ENCODE measurements around the gene TMEM198. TPM values are rescaled to one million over a fixed set of nuclear protein-coding genes. Genes with fewer than 3 reads are reported as not detected.

TMEM198 gene, protein sequence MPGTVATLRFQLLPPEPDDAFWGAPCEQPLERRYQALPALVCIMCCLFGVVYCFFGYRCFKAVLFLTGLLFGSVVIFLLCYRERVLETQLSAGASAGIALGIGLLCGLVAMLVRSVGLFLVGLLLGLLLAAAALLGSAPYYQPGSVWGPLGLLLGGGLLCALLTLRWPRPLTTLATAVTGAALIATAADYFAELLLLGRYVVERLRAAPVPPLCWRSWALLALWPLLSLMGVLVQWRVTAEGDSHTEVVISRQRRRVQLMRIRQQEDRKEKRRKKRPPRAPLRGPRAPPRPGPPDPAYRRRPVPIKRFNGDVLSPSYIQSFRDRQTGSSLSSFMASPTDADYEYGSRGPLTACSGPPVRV
- 7.1 and 7.6 TPM in 2 replicates for total RNA-seq

- TF ChIP-seq, protein P1, sequence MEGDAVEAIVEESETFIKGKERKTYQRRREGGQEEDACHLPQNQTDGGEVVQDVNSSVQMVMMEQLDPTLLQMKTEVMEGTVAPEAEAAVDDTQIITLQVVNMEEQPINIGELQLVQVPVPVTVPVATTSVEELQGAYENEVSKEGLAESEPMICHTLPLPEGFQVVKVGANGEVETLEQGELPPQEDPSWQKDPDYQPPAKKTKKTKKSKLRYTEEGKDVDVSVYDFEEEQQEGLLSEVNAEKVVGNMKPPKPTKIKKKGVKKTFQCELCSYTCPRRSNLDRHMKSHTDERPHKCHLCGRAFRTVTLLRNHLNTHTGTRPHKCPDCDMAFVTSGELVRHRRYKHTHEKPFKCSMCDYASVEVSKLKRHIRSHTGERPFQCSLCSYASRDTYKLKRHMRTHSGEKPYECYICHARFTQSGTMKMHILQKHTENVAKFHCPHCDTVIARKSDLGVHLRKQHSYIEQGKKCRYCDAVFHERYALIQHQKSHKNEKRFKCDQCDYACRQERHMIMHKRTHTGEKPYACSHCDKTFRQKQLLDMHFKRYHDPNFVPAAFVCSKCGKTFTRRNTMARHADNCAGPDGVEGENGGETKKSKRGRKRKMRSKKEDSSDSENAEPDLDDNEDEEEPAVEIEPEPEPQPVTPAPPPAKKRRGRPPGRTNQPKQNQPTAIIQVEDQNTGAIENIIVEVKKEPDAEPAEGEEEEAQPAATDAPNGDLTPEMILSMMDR (IDR thresholded peaks at IDR 0.05; ENCODE audit: insufficient read depth, low read length, poor library complexity, severe bottlenecking) = no peak
- DNase-seq (ENCODE audit: low read depth) = peak; percentile 87
- no peaks in the 10 kb centered on the region for H3K27me3 ChIP-seq (ENCODE audit: control insufficient read depth, insufficient read depth, low read length)
- H3K36me3 ChIP-seq (ENCODE audit: control insufficient read depth, insufficient read depth, low read length) = peaks cover 5% of the 10 kb centered on the region
- H3K4me3 ChIP-seq (ENCODE audit: low read depth, low read length) = peak within 1 kb of the TSS; percentile 78
Observed at GRCh38 chr2:219543596-219544358, at the start of gene TMEM198, which contains the start of gene CHPF. TMEM198 (plus strand) TSS chr2:219544028; CDS start chr2:219544728, 700 bp downstream. CHPF (minus strand) TSS chr2:219543809; CDS start chr2:219543538, 271 bp downstream.

DNA sequence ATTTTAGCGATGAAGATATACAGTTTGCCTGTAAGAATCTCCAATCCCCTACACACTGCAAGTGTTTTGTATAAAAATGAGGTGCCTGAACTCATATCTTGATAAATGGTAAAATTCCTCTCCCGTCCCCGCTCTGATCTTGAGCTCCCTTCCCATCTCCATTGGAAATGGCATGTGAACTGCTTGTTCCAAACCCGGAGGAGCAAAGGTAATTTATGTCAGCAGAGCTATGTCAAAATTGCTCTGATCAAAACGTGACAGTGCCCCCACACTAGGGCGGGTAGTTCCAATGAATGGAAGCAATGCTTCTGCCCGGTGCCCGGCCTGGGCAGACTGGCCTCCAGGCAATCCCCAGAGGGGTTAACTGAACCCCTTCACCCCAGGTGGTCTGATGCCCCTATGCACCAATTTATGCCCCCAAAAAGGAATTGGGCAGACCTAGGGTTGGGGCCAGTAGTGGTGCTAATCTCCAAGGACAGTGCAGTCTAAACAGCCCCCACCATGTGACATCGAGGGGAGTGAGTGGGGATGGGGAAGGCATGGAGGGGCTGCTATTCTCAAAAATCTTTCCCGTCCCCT lies 48.8 kb upstream of the TMEM198 start:
- Histone ChIP-seq H3K4me3 (ENCODE audit: low read depth, low read length) (no peak overlapping the region), H3K27me3 (ENCODE audit: control insufficient read depth, insufficient read depth, low read length) (peaks cover 69% of the 10 kb centered on the region), H3K36me3 (ENCODE audit: control insufficient read depth, insufficient read depth, low read length) (no peaks in the 10 kb centered on the region)
- TF ChIP-seq, protein P1 (IDR thresholded peaks at IDR 0.05; ENCODE audit: insufficient read depth, low read length, poor library complexity, severe bottlenecking) = no peak
- DNase-seq (ENCODE audit: low read depth) = no peak

DNA sequence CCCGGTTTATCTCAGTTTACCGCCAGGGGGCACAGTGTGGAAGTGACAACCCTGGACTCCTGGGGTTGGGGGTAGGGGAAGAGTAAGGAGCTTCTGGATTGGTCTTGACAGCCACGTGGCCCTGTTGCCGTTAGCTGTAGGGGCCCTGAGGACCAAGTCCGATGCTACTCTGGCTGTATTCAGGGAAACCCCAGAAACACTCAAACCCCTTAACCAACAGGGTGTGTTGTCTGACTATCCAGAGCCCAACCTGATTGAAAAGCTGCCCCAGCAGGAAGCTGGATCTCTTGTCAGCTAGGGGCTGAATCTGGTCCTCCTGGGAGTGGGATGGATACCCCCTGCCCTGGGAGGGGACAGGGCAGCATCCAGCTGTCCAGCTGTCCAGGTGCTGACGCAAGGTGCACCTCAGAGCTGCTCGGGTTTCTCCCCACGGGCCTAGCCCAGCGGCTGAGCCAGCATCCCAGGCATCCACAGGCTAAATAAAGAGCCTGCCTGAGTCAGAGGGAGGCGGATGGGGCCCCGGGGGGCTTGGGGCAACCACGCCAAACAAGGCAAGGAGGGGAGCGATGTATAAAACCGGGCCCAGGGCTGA lies 48.2 kb upstream of the TMEM198 start:
- DNase-seq (ENCODE audit: low read depth) = no peak
- peaks cover 67% of the 10 kb centered on the region for H3K27me3 ChIP-seq (ENCODE audit: control insufficient read depth, insufficient read depth, low read length)
- TF ChIP-seq, protein P1 (IDR thresholded peaks at IDR 0.05; ENCODE audit: insufficient read depth, low read length, poor library complexity, severe bottlenecking) = peak; percentile 72
- H3K4me3 ChIP-seq (ENCODE audit: low read depth, low read length) = no peak overlapping the region
- H3K36me3 ChIP-seq (ENCODE audit: control insufficient read depth, insufficient read depth, low read length) = no peaks in the 10 kb centered on the region

DNA sequence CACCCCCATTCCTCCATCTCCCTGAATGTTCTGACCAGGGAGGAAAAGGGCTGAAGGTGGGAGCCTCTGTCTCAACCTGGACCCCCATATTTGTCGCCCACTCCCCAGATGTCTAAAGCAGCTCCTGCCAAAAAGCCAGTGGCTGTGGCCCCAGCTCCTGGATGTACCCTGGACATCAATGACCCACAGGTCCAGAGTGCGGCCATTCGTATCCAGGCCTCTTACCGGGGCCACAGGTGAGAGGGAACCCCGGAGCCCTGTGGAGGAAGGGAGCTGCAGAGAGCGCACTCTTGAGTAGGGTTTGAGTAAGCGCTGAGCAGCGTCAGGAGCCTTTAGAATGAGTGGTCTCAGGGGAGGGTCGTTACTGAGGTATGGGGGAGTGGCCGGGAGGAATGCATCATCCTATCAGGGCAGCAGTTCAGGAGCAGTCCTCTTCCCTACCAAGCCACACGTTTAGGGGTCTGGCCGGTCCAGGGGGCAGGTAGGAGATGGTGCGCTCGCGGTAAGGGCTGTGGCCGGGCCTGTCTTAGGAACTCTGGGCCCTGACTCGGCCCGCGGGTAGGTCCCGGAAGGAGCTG lies 47.5 kb upstream of the TMEM198 start:
- Histone ChIP-seq H3K27me3 (ENCODE audit: control insufficient read depth, insufficient read depth, low read length) (peaks cover 66% of the 10 kb centered on the region), H3K36me3 (ENCODE audit: control insufficient read depth, insufficient read depth, low read length) (no peaks in the 10 kb centered on the region), H3K4me3 (ENCODE audit: low read depth, low read length) (no peak overlapping the region)
- no peak for DNase-seq (ENCODE audit: low read depth)
- TF ChIP-seq, protein P1 (IDR thresholded peaks at IDR 0.05; ENCODE audit: insufficient read depth, low read length, poor library complexity, severe bottlenecking) = no peak

- Histone ChIP-seq H3K4me3 (ENCODE audit: low read depth, low read length) (no peak overlapping the region), H3K27me3 (ENCODE audit: control insufficient read depth, insufficient read depth, low read length) (peaks cover 59% of the 10 kb centered on the region), H3K36me3 (ENCODE audit: control insufficient read depth, insufficient read depth, low read length) (no peaks in the 10 kb centered on the region)
- DNase-seq (ENCODE audit: low read depth) = no peak
- TF ChIP-seq, protein P1 (IDR thresholded peaks at IDR 0.05; ENCODE audit: insufficient read depth, low read length, poor library complexity, severe bottlenecking) = no peak
Observed at GRCh38 chr2:219496825-219497494, 46.9 kb upstream of the TMEM198 start.

Measured in kidney epithelial cell (primary cell).